GM19467 (cell line): ENCODE measurements around the gene SLC16A13.
"Not testable (repeated sequence)": the region's sequence is repeated elsewhere in the genome, so short reads cannot be mapped to it uniquely, and the experiment has no call there.

Source experiments
- ATAC-seq: cut with Tn5 transposase; IDR thresholded peaks from one replicate; pipeline ENCODE4 v1.9.1; 2021; ENCODE audit warnings: mild to moderate bottlenecking, moderate library complexity; ENCODE audit not compliant: unreplicated experiment

SLC16A13 gene

DNA sequence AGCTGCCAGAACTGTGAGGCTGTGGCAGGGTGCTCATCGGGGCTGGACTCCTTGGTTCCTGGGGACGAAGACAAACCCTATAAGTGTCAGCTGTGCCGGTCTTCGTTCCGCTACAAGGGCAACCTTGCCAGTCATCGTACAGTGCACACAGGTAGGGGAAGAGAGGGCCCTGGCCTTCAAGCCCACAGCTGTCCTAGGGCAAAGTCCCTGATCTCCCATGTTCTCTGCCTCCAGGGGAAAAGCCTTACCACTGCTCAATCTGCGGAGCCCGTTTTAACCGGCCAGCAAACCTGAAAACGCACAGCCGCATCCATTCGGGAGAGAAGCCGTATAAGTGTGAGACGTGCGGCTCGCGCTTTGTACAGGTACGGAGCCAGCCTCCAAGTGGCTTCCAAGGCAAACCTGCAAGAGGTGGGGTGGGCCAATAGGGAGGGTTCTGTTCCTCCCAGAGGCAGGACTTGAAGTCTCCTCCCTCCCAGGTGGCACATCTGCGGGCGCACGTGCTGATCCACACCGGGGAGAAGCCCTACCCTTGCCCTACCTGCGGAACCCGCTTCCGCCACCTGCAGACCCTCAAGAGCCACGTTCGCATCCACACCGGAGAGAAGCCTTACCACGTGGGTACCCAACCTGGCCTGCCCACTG lies 9.2 kb upstream of the SLC16A13 start:
- ATAC-seq, result no peak

DNA sequence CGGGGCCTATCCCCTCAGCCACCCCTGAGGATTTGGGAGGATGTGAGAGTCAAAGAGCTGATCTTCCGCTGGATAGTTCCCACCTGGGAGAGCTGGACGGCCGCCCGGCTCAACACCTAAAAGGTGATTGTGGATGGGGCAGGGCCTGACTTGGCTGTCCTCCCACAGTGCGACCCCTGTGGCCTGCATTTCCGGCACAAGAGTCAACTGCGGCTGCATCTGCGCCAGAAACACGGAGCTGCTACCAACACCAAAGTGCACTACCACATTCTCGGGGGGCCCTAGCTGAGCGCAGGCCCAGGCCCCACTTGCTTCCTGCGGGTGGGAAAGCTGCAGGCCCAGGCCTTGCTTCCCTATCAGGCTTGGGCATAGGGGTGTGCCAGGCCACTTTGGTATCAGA lies 8.5 kb upstream of the SLC16A13 start:
- no peak for ATAC-seq

- no peak for ATAC-seq
Observed at GRCh38 chr17:7029096-7029495, 6.7 kb upstream of the SLC16A13 start.

DNA sequence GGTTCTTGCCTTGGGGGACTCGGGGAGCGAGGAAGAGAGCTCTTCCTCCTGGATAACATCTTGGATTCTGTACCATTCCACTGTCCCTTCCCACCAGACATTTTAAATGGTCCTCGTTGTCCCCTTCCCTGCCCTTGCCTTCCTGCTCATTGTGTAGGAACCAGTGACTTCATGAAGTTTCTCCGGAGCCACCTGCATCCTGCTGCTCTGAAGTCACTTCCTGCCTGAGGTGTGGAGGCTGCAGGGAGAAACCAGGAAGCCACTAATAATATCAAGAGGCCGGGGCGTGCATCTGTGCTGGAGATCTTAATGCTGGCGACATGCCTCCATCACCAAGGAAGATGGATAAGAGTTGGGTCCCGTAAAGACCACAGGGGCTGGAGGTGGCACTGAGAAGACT lies 6.2 kb upstream of the SLC16A13 start:
- ATAC-seq, result no peak

GRCh38 chr17:7034955-7035590 lies 742 bp upstream of the SLC16A13 start:
- no peak for ATAC-seq

- no peak for ATAC-seq
Observed at GRCh38 chr17:7038025-7038862, 2.4 kb downstream of the SLC16A13 start.

GRCh38 chr17:7039832-7040231 lies 4.0 kb downstream of the SLC16A13 start:
- ATAC-seq, result no peak

DNA sequence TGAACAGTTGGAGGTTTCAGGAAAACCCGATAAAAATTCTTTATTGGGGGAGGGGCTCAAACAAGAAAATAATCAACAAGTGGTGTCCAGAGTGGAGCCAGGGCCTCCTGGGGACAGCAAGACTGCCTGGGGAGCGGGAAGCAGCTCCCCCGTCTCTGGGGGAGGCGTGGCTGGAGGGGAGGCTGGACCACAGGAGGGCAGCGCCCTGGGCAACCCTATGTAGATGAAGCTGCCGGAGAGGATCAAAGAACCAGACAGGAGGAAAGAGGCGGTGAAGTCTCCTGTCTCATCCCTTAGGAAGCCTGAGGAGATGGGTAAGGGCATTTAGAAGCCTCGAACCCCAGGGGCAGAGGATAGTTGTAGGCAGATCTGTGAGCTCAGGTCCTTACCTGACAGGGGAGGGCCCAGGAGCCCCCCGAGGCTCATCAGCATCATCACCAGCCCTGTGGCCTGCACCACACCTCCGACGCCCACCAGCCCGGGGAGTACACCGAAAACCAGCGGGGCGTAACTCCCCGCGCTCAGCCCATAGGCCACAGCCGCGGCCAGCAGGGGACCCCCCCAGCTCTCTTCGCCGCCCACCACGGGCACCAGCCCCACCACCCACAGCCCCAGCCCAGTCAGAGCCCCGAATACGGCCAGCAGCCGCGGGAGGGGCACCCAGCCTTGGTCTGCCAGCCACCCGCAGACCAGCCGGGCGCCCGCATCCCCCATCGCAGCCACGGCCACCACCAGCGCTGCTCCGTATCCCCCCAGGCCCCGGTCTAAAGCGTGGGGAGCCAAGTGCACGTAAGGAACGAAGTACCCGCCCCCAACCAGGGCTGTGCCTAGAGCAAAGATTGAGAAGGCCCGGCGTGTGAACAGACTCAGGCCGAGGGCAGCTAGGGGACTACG lies 6.0 kb downstream of the SLC16A13 start:
- ATAC-seq, result no peak

DNA sequence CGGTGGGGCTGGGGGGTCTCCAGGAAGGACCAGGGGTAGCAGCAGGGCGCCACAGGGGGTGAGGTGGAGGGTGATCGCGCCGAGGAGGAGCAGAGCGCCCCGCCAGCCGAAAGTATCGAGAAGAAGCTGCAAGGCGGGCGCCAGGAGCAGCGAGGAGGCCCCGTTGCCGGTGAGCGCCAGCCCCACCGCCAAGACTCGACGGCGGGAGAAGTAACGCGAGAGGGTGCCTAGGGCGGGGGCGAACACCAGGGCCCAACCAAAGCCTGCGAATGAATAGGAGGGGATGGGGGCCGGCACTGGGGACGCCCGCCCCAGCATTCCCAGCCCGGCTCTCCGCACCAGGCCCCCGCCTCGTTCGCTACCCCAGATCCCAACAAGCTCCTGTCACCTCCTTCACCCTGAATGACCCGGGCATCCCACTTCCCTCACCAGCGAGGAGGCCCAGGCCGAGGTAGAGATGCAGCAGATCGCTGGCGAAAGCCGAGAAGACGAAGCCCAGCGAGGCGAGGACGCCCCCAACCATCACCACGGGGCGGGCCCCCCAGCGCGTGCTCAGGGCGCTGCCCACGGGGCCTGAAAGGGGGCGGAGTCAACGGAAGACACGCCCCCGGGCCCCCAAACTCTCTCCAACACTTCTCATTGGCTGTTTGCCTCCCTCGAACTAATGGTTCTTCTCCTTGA lies 6.8 kb downstream of the SLC16A13 start:
- ATAC-seq, result no peak

- no peak for ATAC-seq
Observed at GRCh38 chr17:7043182-7043496, 7.3 kb downstream of the SLC16A13 start.

GRCh38 chr17:7043497-7044198 lies 7.8 kb downstream of the SLC16A13 start, which contains the start of gene SLC16A11:
Gene SLC16A11 (minus strand): TSS chr17:7044092. CDS start chr17:7043513, 579 bp downstream.
- no peak for ATAC-seq

- ATAC-seq, result no peak
Observed at GRCh38 chr17:7045492-7046126, 9.8 kb downstream of the SLC16A13 start.

DNA sequence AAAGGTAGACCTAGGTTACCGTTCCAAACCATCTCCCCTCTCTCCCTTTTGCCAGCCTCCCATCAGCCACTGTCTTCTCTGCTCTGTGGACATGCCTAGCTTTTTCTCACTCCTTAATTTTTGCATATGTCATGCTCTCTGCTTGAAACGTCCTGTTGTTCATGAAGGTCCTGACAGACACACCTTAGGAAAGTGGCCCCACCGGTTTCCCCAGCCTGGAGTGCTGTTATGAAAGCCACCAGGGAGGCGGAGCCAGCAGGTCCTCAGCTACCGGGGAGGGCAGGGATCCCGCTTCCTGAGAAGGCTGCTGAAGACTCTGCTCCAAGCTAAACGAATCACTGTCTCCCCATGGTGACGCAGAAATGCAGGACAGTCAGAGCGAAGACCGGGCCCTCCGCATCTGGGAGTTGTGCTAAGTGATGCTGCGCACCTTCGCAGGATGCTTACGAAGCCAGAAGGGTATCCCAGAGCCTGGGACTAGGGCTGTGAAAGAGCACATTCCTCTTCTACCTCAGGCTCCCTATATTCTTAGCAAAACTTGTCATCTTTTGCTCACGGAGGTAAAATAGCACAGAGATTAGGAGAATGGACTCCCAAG lies 10.4 kb downstream of the SLC16A13 start:
- ATAC-seq, result no peak

GRCh38 chr17:7046725-7047397 lies 11.0 kb downstream of the SLC16A13 start:
- ATAC-seq, result not testable (repeated sequence)

DNA sequence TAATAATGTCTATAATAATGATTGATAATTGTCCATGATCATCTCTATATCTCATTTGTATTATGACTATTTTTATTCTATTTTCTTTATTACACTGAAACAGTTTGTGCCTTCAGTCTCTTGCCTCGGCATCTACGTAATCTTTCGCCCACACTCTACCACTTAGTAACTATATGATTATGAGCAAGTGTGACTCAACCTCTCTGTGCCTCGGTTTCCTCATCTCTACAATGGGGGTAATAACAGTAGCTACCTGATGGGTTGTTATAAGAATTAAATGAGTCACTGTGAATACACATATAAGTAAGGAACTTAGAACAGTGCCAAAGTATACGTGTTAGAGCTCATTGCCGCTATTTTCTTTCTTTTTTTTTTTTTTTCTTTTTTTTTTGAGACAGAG lies 11.8 kb downstream of the SLC16A13 start:
- ATAC-seq, result no peak

DNA sequence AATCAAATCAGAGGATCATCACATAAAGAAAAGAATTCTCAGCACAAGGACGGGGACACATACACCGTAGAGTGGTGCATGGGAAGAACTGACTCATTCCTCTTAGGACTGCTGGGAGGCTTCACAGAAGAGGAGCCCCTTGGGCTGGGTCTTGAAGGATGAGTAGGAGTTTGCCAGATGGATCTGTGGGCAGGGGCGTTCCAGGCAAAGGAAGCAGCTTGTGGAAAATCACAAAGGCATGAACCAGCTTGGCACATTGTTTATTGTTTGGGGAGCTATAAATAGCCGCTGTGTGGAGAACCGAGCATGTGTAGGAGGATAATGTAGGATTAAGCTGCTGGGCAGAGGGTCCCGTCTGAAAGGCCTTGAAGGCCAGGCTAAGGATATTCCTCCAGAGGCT lies 13.2 kb downstream of the SLC16A13 start:
- ATAC-seq, result no peak

- ATAC-seq, result not testable (repeated sequence)
Observed at GRCh38 chr17:7050583-7050982, 14.8 kb downstream of the SLC16A13 start.

DNA sequence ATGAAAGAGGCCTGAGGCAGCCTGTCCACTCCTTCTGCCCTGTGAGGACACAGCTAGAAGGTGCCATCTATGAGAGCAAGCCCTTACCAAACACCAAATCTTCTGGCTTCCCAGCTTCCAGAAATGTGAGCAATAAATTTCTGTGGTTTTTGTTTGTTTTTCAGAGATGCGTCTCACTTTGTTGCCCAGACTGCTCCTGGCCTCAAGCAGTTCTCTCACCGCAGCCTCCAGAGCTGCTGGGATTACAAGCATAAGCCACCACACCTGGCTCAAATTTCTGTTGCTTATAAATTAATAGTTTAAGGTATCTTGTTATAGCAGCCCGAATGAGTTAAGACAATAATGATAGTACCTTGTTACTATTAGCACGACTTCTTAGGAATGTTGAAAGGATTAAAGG lies 20.6 kb downstream of the SLC16A13 start:
- ATAC-seq, result no peak
